Dendritic cell treated with granulocyte-macrophage colony-stimulating factor and Interleukin-4, amounts not matched to agents 40 ng/mL and 50 ng/mL, for 4 days (primary cell): Measurements from ENCODE around the gene SOX5.
"Not testable (repeated sequence)": the region's sequence is repeated elsewhere in the genome, so short reads cannot be mapped to it uniquely, and the experiment has no call there.

Source experiments
- H3K27ac Mint-ChIP-seq: one replicate; pipeline ENCODE4 v1.8.0; 2022; ENCODE audit warnings: mild to moderate bottlenecking, mixed read lengths
- H3K27me3 Mint-ChIP-seq: one replicate; pipeline ENCODE4 v1.8.0; 2022; ENCODE audit warnings: mild to moderate bottlenecking, mixed read lengths
- H3K36me3 Mint-ChIP-seq: one replicate; pipeline ENCODE4 v1.8.0; 2022; ENCODE audit warnings: low read depth, mixed read lengths
- H3K4me1 Mint-ChIP-seq: one replicate; pipeline ENCODE4 v1.8.0; 2022; ENCODE audit warnings: low read depth, mixed read lengths
- H3K4me3 Mint-ChIP-seq: one replicate; pipeline ENCODE4 v1.8.0; 2022; ENCODE audit warnings: mild to moderate bottlenecking, moderate library complexity, mixed read lengths
- H3K9me3 Mint-ChIP-seq: one replicate; pipeline ENCODE4 v1.8.0; 2022; ENCODE audit warnings: mixed read lengths
- intact Hi-C: fragments of 100-400 bp; cut with micrococcal nuclease; formaldehyde crosslinking; loops from one replicate; pipeline ENCODE4 v1.15.0; 2022

The SOX5 gene

DNA sequence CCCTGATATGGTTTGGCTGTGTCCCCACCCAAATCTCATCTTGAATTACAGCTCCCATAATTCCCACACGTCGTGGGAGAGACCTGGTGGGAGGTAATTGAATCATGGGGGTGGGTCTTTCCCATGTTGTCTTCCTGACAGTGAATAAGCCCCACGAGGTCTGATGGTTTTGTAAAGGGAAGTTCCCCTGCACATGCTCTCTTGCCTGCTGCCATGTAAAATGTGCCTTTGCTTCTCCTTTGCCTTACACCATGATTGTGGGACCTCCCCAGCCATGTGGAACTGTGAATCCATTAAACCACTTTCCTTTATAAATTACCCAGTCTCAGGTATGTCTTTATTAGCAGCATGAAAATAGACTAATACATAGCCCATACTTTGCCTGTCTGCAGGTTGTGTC, 458.4 kb downstream of the SOX5 start:
- H3K4me3 Mint-ChIP-seq, H3K4me1 Mint-ChIP-seq, intact Hi-C loops, H3K36me3 Mint-ChIP-seq, H3K27me3 Mint-ChIP-seq, H3K27ac Mint-ChIP-seq: not testable (repeated sequence)
- peaks cover 26% of the 10 kb centered on the region for H3K9me3 Mint-ChIP-seq

DNA sequence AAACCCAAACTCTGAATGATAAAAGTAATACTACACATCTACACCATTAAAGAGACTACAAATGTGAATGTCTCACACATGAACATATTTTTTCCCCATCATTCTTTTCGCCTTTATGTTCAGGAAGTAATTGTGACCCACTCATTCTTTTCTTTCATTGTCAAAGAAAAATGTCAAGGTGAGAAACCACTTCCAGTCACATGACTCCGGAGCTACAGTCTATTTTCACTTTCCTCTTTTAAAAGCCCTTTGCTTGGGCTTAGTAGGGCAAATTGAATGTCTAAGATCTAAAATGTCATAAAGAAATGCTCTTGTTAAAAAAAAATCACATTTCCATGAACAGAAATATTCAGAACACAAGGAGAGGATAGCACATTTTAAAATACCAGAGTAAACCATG, 461.3 kb downstream of the SOX5 start:
- H3K9me3 Mint-ChIP-seq: peaks cover 23% of the 10 kb centered on the region
- no peaks in the 10 kb centered on the region for H3K36me3 Mint-ChIP-seq
- intact Hi-C loops: no loop called here
- H3K27me3 Mint-ChIP-seq: no peaks in the 10 kb centered on the region
- no peak overlapping the region for H3K27ac Mint-ChIP-seq
- H3K4me1 Mint-ChIP-seq: no peaks in the 10 kb centered on the region
- H3K4me3 Mint-ChIP-seq: no peak overlapping the region

DNA sequence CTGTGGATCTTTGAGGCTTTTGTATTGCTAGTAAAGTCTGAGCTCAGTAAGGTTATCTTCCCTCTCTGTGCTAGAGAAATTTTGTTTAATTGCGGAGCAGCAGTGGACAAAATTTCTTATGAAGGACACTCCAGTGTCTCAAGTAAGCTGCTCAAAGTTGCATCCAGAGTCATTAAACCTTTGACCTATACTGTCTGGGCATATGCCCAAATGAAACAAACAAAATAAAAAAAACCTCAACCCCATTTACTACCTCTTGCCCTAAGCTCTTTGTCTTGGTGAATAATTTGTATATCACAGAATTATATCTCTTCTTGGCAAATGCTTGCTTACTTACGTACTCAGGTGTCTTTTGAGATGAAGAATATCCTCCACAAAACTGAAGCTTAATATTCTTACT, 465.2 kb downstream of the SOX5 start:
- Mint-ChIP-seq H3K36me3 (no peaks in the 10 kb centered on the region), H3K4me3 (no peak overlapping the region), H3K4me1 (no peaks in the 10 kb centered on the region), H3K27ac (no peak overlapping the region), H3K27me3 (no peaks in the 10 kb centered on the region), H3K9me3 (peaks cover 32% of the 10 kb centered on the region)
- intact Hi-C loops: no loop called here

DNA sequence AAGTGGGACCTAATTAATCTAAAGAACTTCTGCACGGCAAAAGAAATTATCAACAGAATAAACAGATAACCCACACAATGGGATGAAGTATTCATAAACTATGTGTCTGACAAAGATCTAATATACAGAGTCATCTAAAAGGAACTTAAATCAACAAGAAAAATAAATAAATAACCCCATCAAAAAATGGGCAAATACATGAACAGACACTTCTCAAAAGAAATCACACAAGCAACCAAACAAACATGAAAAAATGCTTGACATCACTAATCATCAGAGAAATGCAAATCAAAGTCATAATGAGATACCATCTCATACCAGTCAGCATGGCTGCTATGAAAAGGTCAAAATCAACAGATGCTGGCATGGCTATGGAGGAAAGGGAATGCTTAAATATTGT, 466.9 kb downstream of the SOX5 start:
- Mint-ChIP-seq H3K36me3 (no peaks in the 10 kb centered on the region), H3K9me3 (peaks cover 48% of the 10 kb centered on the region), H3K27me3 (no peaks in the 10 kb centered on the region), H3K4me1 (no peaks in the 10 kb centered on the region), H3K4me3 (no peak overlapping the region), H3K27ac (no peak overlapping the region)
- intact Hi-C loops: no loop called here
